GM19035 (cell line): ENCODE data around the gene FAM162B.
"Not testable (repeated sequence)": the region's sequence is repeated elsewhere in the genome, so short reads cannot be mapped to it uniquely, and the experiment has no call there.

ENCODE experiments used
- ATAC-seq: cut with Tn5 transposase; IDR thresholded peaks from one replicate; pipeline ENCODE4 v1.9.1; 2021; ENCODE audit not compliant: unreplicated experiment

The FAM162B gene

DNA sequence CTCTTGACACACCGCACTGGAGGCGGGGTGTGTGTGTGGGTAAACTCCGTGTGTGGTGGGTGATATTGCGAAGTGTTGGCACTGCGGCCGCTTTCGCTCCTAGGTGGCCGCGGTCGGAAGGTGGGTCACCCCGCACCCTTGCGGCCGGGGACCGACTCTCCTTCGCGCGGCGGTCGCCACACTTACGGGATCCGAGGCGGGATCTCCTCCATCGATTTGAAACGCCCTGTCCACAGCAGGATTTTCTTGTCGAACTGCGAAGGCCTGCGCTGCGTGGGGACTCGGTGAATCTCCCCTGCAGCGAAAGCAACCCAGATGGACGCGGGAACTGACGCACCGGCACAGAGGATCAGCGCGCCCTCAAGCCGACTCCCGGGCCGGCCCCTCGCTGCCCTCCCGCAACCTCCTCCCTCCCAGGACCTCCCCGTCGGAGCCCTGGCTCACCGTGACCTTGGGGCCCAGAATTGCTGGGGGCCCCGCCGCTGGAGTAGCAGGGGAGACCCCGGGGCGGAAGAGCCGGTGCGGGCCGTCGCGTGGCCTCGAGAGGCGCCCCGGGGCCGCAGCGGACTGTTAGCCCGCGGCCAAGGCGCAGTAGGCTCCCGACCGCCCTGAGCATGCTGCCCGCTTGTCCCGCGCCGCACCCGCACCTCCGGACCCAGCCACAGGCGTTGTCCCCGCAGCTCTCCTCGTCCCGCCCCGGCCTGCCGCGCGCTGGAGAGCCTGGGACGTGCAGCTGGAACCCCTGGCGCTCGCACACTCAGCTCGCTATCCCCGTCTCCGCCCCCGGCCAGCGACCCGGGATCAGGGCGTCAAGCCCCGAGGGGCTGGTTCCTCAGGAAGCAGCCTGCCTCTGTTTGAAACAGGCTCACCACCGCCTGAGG is at the start of gene FAM162B:
TSS of gene FAM162B (minus strand) at position 759 of the 881 bp plus-strand sequence. CDS start at position 616, 143 bp downstream.
- ATAC-seq: no peak

GRCh38 chr6:116812051-116812650 is 46.6 kb upstream of the FAM162B start:
- no peak for ATAC-seq

DNA sequence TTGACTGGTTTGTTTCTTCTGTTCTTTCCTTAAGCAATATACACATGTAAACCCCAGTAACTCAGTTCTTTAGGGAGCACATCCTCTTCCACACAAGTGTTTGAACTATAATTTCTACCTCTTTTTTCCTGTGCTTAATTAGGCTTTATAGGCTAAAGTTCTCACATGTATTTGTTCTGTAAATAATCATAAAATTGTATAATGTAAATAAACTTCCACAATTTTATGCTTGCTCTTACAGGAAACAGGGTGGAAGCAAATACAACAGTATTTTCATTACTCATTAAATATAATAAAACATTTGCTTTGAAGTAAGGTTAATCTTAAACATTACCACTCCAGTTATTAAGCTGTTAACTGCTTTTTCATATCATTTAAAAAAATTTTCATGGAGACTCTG is 36.5 kb upstream of the FAM162B start:
- no peak for ATAC-seq

DNA sequence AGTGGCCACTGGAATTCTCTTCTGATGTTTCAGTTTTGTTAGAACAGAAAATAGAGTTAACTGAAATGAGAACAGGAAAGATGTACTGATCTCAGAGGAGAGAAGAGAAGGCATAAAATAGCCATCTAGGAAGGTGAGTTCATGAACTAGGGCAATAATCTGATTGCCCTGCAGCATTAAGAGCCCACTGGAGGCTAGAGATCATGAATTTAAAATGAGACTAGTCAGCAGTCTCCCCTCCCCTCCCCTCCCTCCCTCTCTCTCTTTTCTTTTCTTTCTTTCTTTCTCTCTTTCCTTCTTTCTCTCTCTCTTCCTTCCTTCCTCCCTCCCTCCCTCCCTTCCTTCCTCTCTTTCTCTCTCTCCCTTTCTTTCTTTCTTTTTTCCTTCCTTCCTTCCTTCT is 34.4 kb upstream of the FAM162B start:
- no peak for ATAC-seq

GRCh38 chr6:116797585-116797984 is 32.1 kb upstream of the FAM162B start:
- ATAC-seq: no peak

DNA sequence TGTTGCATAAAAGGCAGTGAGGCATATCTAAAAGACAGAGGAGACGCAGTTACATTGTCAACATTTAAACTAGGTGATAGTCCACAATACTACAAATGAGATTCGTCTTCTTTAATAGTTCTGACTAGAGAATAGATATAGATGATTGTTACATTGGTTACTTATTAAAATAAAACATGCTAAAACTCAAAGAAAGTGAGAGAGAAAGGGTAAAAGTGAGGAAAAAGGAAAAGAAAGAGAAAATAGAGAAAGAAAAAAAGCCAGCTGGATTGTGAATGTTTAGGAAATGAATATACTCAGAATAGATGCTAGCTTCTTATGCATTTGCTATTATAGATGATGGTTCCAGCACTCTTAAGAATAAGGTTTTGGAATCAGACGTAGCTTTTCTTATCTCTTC is 27.7 kb upstream of the FAM162B start:
- ATAC-seq: no peak

DNA sequence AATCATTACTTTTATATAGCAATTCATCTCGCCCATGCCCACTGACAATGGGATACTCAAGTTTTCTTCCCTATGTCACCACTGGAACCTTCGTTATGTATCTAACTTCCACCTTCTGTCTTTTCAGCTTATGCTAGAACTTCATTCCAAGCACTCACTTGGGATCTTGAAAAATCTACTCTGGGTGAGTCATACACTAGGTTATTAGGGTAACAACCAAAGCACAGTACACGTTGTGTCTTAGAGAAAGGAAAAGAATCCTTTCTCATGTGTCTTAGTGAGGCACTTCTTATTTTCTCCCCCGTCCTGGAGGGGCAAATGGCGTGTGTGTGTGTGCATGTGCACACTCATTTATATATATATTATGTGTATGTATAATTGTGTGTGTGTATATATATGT is 18.3 kb upstream of the FAM162B start:
- ATAC-seq: no peak

GRCh38 chr6:116779573-116780164 is 14.2 kb upstream of the FAM162B start:
- peak; percentile 81 for ATAC-seq

GRCh38 chr6:116773886-116774285 is 8.4 kb upstream of the FAM162B start:
- no peak for ATAC-seq

DNA sequence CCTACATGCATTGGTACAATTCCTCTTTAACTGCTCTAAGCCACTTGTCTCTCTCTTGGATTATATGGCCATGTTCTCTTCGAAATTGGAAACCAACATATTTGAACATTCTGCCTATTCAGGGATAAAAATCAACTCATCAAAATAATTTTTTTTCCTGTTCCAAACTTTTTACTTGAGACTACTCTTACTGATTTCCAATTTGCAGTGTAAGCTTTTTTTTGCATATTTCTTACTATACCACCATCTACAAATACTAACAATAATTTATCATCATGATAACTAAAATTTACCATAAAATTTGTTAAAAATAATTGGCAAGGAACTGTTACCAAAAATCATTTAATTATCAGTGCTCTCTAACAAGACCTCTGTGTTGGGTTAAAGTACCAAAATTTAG is 6.9 kb upstream of the FAM162B start:
- no peak for ATAC-seq

DNA sequence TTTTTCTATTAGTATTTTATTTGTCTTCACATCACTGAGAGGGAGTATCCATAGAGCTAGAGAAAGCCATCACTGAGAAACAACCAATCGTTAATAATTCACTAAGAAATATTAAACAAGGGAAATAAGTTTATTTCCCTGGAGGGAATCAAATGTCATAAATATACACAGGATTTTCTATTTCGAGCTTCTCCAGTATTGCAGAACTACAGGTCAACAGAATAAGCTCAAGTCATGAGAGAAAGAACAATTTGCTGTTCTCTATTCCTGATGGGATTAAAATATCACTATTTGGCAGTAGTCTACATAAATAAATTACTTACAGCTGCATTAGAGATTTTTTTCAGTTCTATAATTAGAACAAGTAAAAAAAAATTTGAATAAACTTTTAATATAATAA is 2.2 kb upstream of the FAM162B start:
- ATAC-seq: no peak

- ATAC-seq: no peak
Measured at GRCh38 chr6:116766506-116767176, 1.1 kb upstream of the FAM162B start.

GRCh38 chr6:116764629-116764960 is 924 bp downstream of the FAM162B start:
- no peak for ATAC-seq

- no peak for ATAC-seq
Measured at GRCh38 chr6:116763906-116764628, 1.5 kb downstream of the FAM162B start.

- no peak for ATAC-seq
Measured at GRCh38 chr6:116763048-116763447, 2.5 kb downstream of the FAM162B start.

DNA sequence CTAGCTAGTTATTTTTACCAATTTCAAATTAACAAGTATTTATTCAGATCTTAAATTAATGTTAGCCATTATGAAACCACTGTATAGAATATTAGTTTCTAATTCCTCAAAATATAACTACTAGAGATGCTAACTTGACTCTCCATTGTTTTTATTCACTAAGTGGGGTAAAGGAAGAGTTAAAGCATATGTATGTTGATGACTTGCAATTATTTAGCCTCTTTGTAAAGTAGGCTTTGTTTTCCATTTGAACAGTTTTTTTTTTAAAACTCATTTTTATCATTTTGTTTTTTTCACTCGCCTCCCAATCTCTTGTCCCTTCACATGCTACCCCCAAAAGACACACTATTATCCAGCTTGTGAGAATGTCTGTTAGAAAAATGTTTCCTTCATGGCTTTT is 3.3 kb downstream of the FAM162B start:
- no peak for ATAC-seq

GRCh38 chr6:116761779-116762178 is 3.7 kb downstream of the FAM162B start:
- ATAC-seq: no peak

- ATAC-seq: no peak
Measured at GRCh38 chr6:116745176-116745575, 20.3 kb downstream of the FAM162B start.

DNA sequence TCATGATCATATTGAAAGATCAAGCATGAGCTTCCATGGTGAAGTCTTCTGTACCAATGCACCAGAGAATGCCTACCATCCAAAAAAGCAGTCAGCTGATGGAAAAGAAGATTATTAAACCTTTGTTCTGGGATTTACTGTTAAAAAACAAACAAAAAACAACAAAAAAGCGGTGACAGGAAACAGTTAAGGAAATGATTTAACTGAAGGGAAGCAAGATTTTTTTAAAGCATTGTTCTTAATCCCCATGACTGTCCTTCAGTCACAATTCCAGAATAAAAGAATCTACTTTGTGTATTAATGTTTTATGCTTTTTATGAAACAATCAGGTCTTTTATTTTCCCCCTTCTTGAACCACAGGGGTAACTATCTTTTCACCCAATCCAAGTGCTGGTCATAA is 23.9 kb downstream of the FAM162B start:
- no peak for ATAC-seq

- ATAC-seq: not testable (repeated sequence)
Measured at GRCh38 chr6:116740486-116740885, 25.0 kb downstream of the FAM162B start.

GRCh38 chr6:116737004-116737403 is 28.5 kb downstream of the FAM162B start:
- ATAC-seq: no peak
